NAMALWA (cell line): ENCODE results near the gene CCDC12.
A peak's percentile ranks its signal among the peaks of the same experiment; 100 is the strongest.

ENCODE experiments used
- DNase-seq: peaks from one replicate; pipeline ENCODE4 v3.0.0-alpha.2; 2015; ENCODE audit warnings: low spot score

The CCDC12 gene

GRCh38 chr3:47007482-47008233 is 31.1 kb upstream of the CCDC12 start:
- no peak for DNase-seq

GRCh38 chr3:47007001-47007400 is 30.5 kb upstream of the CCDC12 start:
- DNase-seq = no peak

GRCh38 chr3:47006145-47006651 is 29.7 kb upstream of the CCDC12 start:
- no peak for DNase-seq

- DNase-seq = no peak
Measured at GRCh38 chr3:47005212-47006144, 28.9 kb upstream of the CCDC12 start.

- no peak for DNase-seq
Measured at GRCh38 chr3:47004369-47005211, 28.0 kb upstream of the CCDC12 start.

GRCh38 chr3:47003461-47004368 is 27.2 kb upstream of the CCDC12 start:
- no peak for DNase-seq

GRCh38 chr3:47003056-47003410 is 26.5 kb upstream of the CCDC12 start:
- no peak for DNase-seq

- no peak for DNase-seq
Measured at GRCh38 chr3:47002171-47003055, 25.9 kb upstream of the CCDC12 start.

- DNase-seq = no peak
Measured at GRCh38 chr3:47001731-47002170, 25.2 kb upstream of the CCDC12 start.

GRCh38 chr3:47000922-47001730 is 24.6 kb upstream of the CCDC12 start:
- DNase-seq = no peak

- no peak for DNase-seq
Measured at GRCh38 chr3:47000198-47000815, 23.8 kb upstream of the CCDC12 start.

GRCh38 chr3:46999516-47000197 is 23.1 kb upstream of the CCDC12 start:
- DNase-seq = no peak

- DNase-seq = no peak
Measured at GRCh38 chr3:46998852-46999515, 22.4 kb upstream of the CCDC12 start.

GRCh38 chr3:46998121-46998851 is 21.7 kb upstream of the CCDC12 start:
- DNase-seq = peak; percentile 45

- DNase-seq = no peak
Measured at GRCh38 chr3:46997453-46998091, 21.0 kb upstream of the CCDC12 start.
